ENCODE data around the gene GUCA1C.

The GUCA1C gene

DNA sequence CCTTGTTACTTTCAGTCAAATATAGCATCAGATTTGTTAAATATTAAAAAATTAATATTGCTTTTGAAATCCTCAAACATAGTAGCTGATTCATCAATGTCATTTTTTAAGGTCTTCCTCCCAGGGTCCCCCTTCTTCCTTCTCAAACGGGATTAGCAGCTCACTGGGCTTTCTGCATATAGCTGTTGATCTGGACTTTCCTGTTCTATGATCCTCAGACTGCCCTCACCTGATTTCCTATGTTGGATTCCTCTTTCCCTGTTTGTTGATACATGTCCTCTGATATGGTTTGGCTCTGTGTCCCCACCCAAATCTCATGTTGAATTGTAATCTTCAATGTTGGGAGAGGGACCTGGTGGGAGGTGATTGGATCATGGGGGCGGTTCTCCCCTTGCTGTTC lies 5.8 kb downstream of the GUCA1C start:
- Histone ChIP-seq H2BK120ac (ENCODE audit: insufficient read depth, low read length, poor library complexity) (no peak overlapping the region), H3K9me3 (ENCODE audit: insufficient read depth, low read depth, low read length) (no peaks in the 10 kb centered on the region)

DNA sequence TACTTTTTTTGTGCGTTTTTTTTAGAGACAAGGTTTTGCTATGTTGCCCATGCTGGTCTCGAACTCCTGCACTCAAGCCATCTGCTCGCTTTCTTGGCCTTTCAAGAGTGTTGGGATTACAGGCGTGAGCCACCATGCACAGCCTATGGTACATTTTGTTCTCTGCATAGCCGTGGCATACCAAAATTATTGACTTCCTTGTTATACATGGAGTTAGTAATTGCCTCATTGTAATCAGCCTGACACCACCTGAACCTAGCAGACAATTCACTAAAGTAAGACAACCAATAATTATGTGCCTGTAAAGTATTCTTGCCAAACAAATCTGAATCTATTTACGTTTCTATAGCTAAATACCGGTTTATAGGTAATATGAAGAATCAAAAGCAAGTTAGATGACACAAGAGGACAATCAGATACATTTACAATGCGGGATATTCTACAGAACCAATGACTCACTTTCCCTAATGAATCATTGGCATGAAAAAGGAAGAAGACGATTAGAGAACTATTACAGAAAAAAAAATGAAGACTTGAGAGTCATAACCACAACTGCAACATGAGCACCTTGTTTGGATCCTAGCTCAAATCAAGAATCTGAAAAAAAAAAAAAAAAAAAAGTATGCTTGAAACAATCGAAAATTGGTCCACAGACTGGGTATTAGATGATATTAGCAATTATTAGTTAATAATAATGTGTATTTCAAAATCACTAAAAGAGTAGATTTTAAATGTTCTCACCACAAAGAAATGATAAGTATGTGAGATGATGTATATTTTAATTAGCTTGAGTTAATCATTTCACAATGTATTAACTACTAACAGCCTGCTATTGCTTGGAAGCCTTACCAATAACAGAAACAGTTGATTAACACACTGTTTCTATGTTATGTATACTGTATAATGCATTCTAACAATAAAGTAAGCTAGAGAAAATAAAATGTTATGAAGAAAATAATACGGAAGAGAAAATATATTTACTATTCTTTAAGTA lies 7.1 kb downstream of the GUCA1C start:
- Histone ChIP-seq H3K79me1 (ENCODE audit: low read length) (no peaks in the 10 kb centered on the region), H3K79me2 (ENCODE audit: control insufficient read depth, insufficient read depth, low read length, poor library complexity) (no peaks in the 10 kb centered on the region), H3K4me1 (ENCODE audit: control insufficient read depth in 1 of 2, insufficient read depth in 2 of 2, low read length in 2 of 2) (no peaks in the 10 kb centered on the region)

More for the DNA sequence above, 5.8 kb downstream of the GUCA1C start:
- H3K23ac ChIP-seq (ENCODE audit: low read length), result no peak overlapping the region
- H3K9ac ChIP-seq (ENCODE audit: low read length), result no peak overlapping the region
- H3K4me1 ChIP-seq (ENCODE audit: control insufficient read depth in 1 of 2, insufficient read depth in 2 of 2, low read length in 2 of 2), result no peaks in the 10 kb centered on the region
- H2BK5ac ChIP-seq (ENCODE audit: low read depth, low read length, poor library complexity), result no peak overlapping the region
- H4K91ac ChIP-seq (ENCODE audit: low read depth, low read length), result no peak overlapping the region
- no peak overlapping the region for H3K4ac ChIP-seq (ENCODE audit: low read depth, low read length)
- no peak overlapping the region for H2AFZ ChIP-seq (ENCODE audit: insufficient read depth, low read length, poor library complexity)
- no peaks in the 10 kb centered on the region for H3K79me2 ChIP-seq (ENCODE audit: control insufficient read depth, insufficient read depth, low read length, poor library complexity)
- H3K79me1 ChIP-seq (ENCODE audit: low read length), result no peaks in the 10 kb centered on the region
- H3K14ac ChIP-seq (ENCODE audit: low read length), result no peak overlapping the region
- H3K18ac ChIP-seq (ENCODE audit: low read length), result no peak overlapping the region
- H3K27me3 ChIP-seq (ENCODE audit: insufficient read depth, low read length), result no peaks in the 10 kb centered on the region
- DNase-seq, result no peak
- no peak overlapping the region for H4K12ac ChIP-seq (ENCODE audit: low read depth, low read length)
- no peak overlapping the region for H3K4me3 ChIP-seq (ENCODE audit: low read depth, low read length)
- no peaks in the 10 kb centered on the region for H3K36me3 ChIP-seq (ENCODE audit: control insufficient read depth in 1 of 2, insufficient read depth in 2 of 2, low read length in 2 of 2)
- no peak overlapping the region for H4K8ac ChIP-seq (ENCODE audit: low read depth, low read length)
- no peak overlapping the region for H3K27ac ChIP-seq (ENCODE audit: low read depth, low read length)
- no peak overlapping the region for H2AK5ac ChIP-seq (ENCODE audit: low read length)
- no peak overlapping the region for H2BK12ac ChIP-seq (ENCODE audit: low read length)
- WGBS (ENCODE audit: extremely low coverage, insufficient coverage, insufficient read length), result no CpG with 5 or more reads among the region's 2 CpGs
- H3K4me2 ChIP-seq (ENCODE audit: low read length), result no peak overlapping the region

DNA sequence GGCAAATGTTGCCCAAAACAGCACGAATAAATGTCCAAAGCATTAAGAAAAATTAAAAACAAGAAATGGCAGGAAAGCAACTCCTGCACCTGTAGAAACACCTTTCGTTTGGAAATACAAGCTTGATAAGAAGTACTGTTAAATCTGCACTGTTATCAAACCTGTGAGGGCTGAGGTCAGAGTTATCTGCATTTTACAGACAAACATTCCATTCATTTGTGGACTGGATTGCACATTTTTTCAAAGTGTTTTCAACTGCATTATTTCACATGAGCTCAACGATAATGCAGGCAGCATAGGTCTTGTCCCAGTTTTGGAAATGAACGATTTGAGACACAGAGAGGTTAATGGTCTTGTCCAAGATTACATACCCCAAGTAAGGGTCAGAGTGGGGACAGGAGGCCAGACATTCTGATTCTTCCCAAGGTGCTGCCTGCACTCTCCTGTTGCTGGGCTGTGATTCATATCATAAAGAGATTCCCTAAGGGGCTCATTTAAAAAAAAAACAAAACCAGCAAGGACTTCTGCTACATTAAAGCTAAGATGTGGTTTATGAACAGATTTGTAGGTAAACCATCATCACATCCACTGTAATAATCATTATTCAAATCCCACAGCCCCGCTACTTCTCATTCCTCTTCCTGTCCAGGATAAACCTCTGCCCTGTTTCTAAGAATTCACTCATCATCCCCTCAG lies 13.0 kb downstream of the GUCA1C start:
- no peaks in the 10 kb centered on the region for H3K27me3 ChIP-seq (ENCODE audit: insufficient read depth, low read length)
- H3K9me3 ChIP-seq (ENCODE audit: insufficient read depth, low read depth, low read length), result no peaks in the 10 kb centered on the region
- no peaks in the 10 kb centered on the region for H3K79me1 ChIP-seq (ENCODE audit: low read length)
- H3K18ac ChIP-seq (ENCODE audit: low read length), result no peak overlapping the region
- H2AK5ac ChIP-seq (ENCODE audit: low read length), result no peak overlapping the region
- no peak overlapping the region for H4K8ac ChIP-seq (ENCODE audit: low read depth, low read length)
- no CpG with 5 or more reads among the region's 5 CpGs for WGBS (ENCODE audit: extremely low coverage, insufficient coverage, insufficient read length)
- H2BK5ac ChIP-seq (ENCODE audit: low read depth, low read length, poor library complexity), result no peak overlapping the region
- H2BK12ac ChIP-seq (ENCODE audit: low read length), result no peak overlapping the region
- H3K4me1 ChIP-seq (ENCODE audit: control insufficient read depth in 1 of 2, insufficient read depth in 2 of 2, low read length in 2 of 2), result peaks cover 0 to 2% of the 10 kb centered on the region in 2 experiments
- no peak overlapping the region for H3K23ac ChIP-seq (ENCODE audit: low read length)
- H3K14ac ChIP-seq (ENCODE audit: low read length), result no peak overlapping the region
- H2AFZ ChIP-seq (ENCODE audit: insufficient read depth, low read length, poor library complexity), result no peak overlapping the region
- H3K9ac ChIP-seq (ENCODE audit: low read length), result no peak overlapping the region
- no peak overlapping the region for H2BK120ac ChIP-seq (ENCODE audit: insufficient read depth, low read length, poor library complexity)
- H3K36me3 ChIP-seq (ENCODE audit: control insufficient read depth in 1 of 2, insufficient read depth in 2 of 2, low read length in 2 of 2), result no peaks in the 10 kb centered on the region
- no peaks in the 10 kb centered on the region for H3K79me2 ChIP-seq (ENCODE audit: control insufficient read depth, insufficient read depth, low read length, poor library complexity)
- no peak overlapping the region for H3K27ac ChIP-seq (ENCODE audit: low read depth, low read length)
- H4K12ac ChIP-seq (ENCODE audit: low read depth, low read length), result no peak overlapping the region
- no peak overlapping the region for H3K4ac ChIP-seq (ENCODE audit: low read depth, low read length)
- H4K91ac ChIP-seq (ENCODE audit: low read depth, low read length), result no peak overlapping the region
- no peak overlapping the region for H3K4me3 ChIP-seq (ENCODE audit: low read depth, low read length)
- peak overlapping the region; percentile 21 for H3K4me2 ChIP-seq (ENCODE audit: low read length)
- peak; percentile 32 to 73 for DNase-seq

More for the DNA sequence above, 7.1 kb downstream of the GUCA1C start:
- Histone ChIP-seq H3K18ac (ENCODE audit: low read length) (no peak overlapping the region), H4K8ac (ENCODE audit: low read depth, low read length) (no peak overlapping the region), H2BK5ac (ENCODE audit: low read depth, low read length, poor library complexity) (no peak overlapping the region), H4K91ac (ENCODE audit: low read depth, low read length) (no peak overlapping the region), H4K12ac (ENCODE audit: low read depth, low read length) (no peak overlapping the region), H3K27me3 (ENCODE audit: insufficient read depth, low read length) (no peaks in the 10 kb centered on the region), H3K27ac (ENCODE audit: low read depth, low read length) (no peak overlapping the region), H3K4ac (ENCODE audit: low read depth, low read length) (no peak overlapping the region), H2AFZ (ENCODE audit: insufficient read depth, low read length, poor library complexity) (no peak overlapping the region), H3K23ac (ENCODE audit: low read length) (no peak overlapping the region), H3K36me3 (ENCODE audit: control insufficient read depth in 1 of 2, insufficient read depth in 2 of 2, low read length in 2 of 2) (no peaks in the 10 kb centered on the region), H3K14ac (ENCODE audit: low read length) (no peak overlapping the region), H2BK120ac (ENCODE audit: insufficient read depth, low read length, poor library complexity) (no peak overlapping the region), H3K9ac (ENCODE audit: low read length) (no peak overlapping the region), H3K4me3 (ENCODE audit: low read depth, low read length) (no peak overlapping the region), H2BK12ac (ENCODE audit: low read length) (no peak overlapping the region), H2AK5ac (ENCODE audit: low read length) (no peak overlapping the region), H3K9me3 (ENCODE audit: insufficient read depth, low read depth, low read length) (no peaks in the 10 kb centered on the region), H3K4me2 (ENCODE audit: low read length) (no peak overlapping the region)
- DNase-seq, result peak in 1 of 2 donors; percentile 24
- no CpG with 5 or more reads among the region's 11 CpGs for WGBS (ENCODE audit: extremely low coverage, insufficient coverage, insufficient read length)

DNA sequence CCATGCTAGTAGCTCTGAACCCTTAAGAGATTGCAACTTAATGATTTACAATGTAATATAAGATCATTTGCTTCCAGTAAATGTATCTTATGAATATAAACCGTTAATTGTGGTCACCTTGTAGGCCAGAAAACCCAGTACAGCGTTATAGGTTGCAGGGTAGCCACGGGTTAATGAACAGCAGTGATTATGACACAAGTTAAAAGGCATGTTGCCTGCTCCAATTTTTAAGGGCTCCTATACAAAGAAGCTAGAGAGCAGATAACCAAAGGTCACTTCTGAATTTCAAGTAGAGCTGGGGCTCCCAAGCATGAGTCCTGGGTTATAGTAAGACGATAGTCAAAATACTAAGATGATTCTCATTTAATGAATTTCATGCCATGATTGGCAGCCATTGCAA lies 13.5 kb downstream of the GUCA1C start:
- H3K4me1 ChIP-seq (ENCODE audit: control insufficient read depth in 1 of 2, insufficient read depth in 2 of 2, low read length in 2 of 2), result peaks cover 0 to 2% of the 10 kb centered on the region in 2 experiments
- H4K12ac ChIP-seq (ENCODE audit: low read depth, low read length), result no peak overlapping the region
- H3K18ac ChIP-seq (ENCODE audit: low read length), result no peak overlapping the region
- no CpG with 5 or more reads among the region's 4 CpGs for WGBS (ENCODE audit: extremely low coverage, insufficient coverage, insufficient read length)
- no peaks in the 10 kb centered on the region for H3K36me3 ChIP-seq (ENCODE audit: control insufficient read depth in 1 of 2, insufficient read depth in 2 of 2, low read length in 2 of 2)
- H2AFZ ChIP-seq (ENCODE audit: insufficient read depth, low read length, poor library complexity), result no peak overlapping the region
- H3K4me2 ChIP-seq (ENCODE audit: low read length), result no peak overlapping the region
- no peak overlapping the region for H4K8ac ChIP-seq (ENCODE audit: low read depth, low read length)
- no peak overlapping the region for H3K4ac ChIP-seq (ENCODE audit: low read depth, low read length)
- no peaks in the 10 kb centered on the region for H3K79me1 ChIP-seq (ENCODE audit: low read length)
- H3K23ac ChIP-seq (ENCODE audit: low read length), result no peak overlapping the region
- no peak for DNase-seq
- no peak overlapping the region for H2BK5ac ChIP-seq (ENCODE audit: low read depth, low read length, poor library complexity)
- H2BK12ac ChIP-seq (ENCODE audit: low read length), result no peak overlapping the region
- H3K27ac ChIP-seq (ENCODE audit: low read depth, low read length), result no peak overlapping the region
- no peak overlapping the region for H3K14ac ChIP-seq (ENCODE audit: low read length)
- H3K9me3 ChIP-seq (ENCODE audit: insufficient read depth, low read depth, low read length), result no peaks in the 10 kb centered on the region
- no peak overlapping the region for H3K9ac ChIP-seq (ENCODE audit: low read length)
- no peak overlapping the region for H3K4me3 ChIP-seq (ENCODE audit: low read depth, low read length)
- H4K91ac ChIP-seq (ENCODE audit: low read depth, low read length), result no peak overlapping the region
- no peaks in the 10 kb centered on the region for H3K79me2 ChIP-seq (ENCODE audit: control insufficient read depth, insufficient read depth, low read length, poor library complexity)
- no peak overlapping the region for H2BK120ac ChIP-seq (ENCODE audit: insufficient read depth, low read length, poor library complexity)
- H2AK5ac ChIP-seq (ENCODE audit: low read length), result no peak overlapping the region
- H3K27me3 ChIP-seq (ENCODE audit: insufficient read depth, low read length), result no peaks in the 10 kb centered on the region
